PC-9 (cell line): ENCODE results near the gene KRTAP9-8. TPM values are rescaled to one million over a fixed set of nuclear protein-coding genes. Genes with fewer than 3 reads are reported as not detected.
A peak's percentile ranks its signal among the peaks of the same experiment; 100 is the strongest.
"Not testable (repeated sequence)": the region's sequence is repeated elsewhere in the genome, so short reads cannot be mapped to it uniquely, and the experiment has no call there.

Source experiments
- BruUV-seq: library from RNA; stranded (reverse); fragments of 400-500 nt; replicated peaks from 2 replicates; lab custom pipeline; 2021; lab: Mats Ljungman, UMichigan
- CTCF ChIA-PET: fragments of 300-600 bp; sonication (Branson Sonifier 250); formaldehyde crosslinking; loops from one replicate; lab custom pipeline; 2022; ENCODE audit warnings: antibody characterized with exemption; lab: Charles Lee
- POLR2A ChIA-PET: fragments of 300-600 bp; sonication (Branson Sonifier 250); formaldehyde crosslinking; loops from one replicate; lab custom pipeline; 2022; ENCODE audit warnings: antibody characterized with exemption; ENCODE audit not compliant: unreplicated experiment; lab: Charles Lee
- DNase-seq, 2 experiments: peaks; one replicate each; pipeline versions ENCODE4 v3.0.0 to v3.0.0-alpha.2; 2015 to 2022; ENCODE audit warnings: mixed read lengths in 1 of 2
- H2AFZ ChIP-seq: fragments of 200-600 bp; sonication (generic); 2 replicates; pipeline ENCODE4 v1.8.1; 2017; ENCODE audit warnings: antibody characterized with exemption
- H3F3A ChIP-seq: fragments of 200-600 bp; sonication (generic); 2 replicates; pipeline ENCODE4 v1.8.1; 2017; ENCODE audit warnings: antibody characterized with exemption, mild to moderate bottlenecking, low read depth; ENCODE audit not compliant: insufficient read depth
- H3K27ac ChIP-seq: fragments of 200-600 bp; sonication (generic); 2 replicates; pipeline ENCODE4 v1.6.1; 2016; ENCODE audit warnings: mixed run types
- H3K27me3 ChIP-seq: fragments of 200-600 bp; sonication (generic); 2 replicates; pipeline ENCODE4 v1.6.1; 2016; ENCODE audit warnings: low read depth, mixed run types; ENCODE audit not compliant: insufficient read depth
- H3K36me3 ChIP-seq: fragments of 200-600 bp; sonication (generic); 2 replicates; pipeline ENCODE4 v1.6.1; 2016; ENCODE audit warnings: low read depth, mixed run types
- H3K4me1 ChIP-seq: fragments of 200-600 bp; sonication (generic); replicated peaks from 2 replicates; pipeline ENCODE4 v1.6.1; 2016; ENCODE audit warnings: mixed run types; ENCODE audit not compliant: insufficient read depth
- H3K4me2 ChIP-seq: fragments of 200-600 bp; sonication (generic); 2 replicates; pipeline ENCODE4 v1.6.1; 2017; ENCODE audit warnings: mixed run types
- H3K4me3 ChIP-seq: fragments of 200-600 bp; sonication (generic); 2 replicates; pipeline ENCODE4 v1.6.1; 2016; ENCODE audit warnings: mixed run types
- H3K79me2 ChIP-seq: fragments of 200-600 bp; sonication (generic); 2 replicates; pipeline ENCODE4 v1.6.1; 2017; ENCODE audit warnings: low read depth, mixed run types
- H3K9me2 ChIP-seq: fragments of 200-600 bp; sonication (generic); 2 replicates; pipeline ENCODE4 v1.8.1; 2017; ENCODE audit warnings: mild to moderate bottlenecking; ENCODE audit not compliant: insufficient read depth
- H3K9me3 ChIP-seq: fragments of 200-600 bp; sonication (generic); 2 replicates; pipeline ENCODE4 v1.8.1; 2016; ENCODE audit warnings: low read depth; ENCODE audit not compliant: insufficient read depth
- H4K20me1 ChIP-seq: fragments of 200-600 bp; sonication (generic); 2 replicates; pipeline ENCODE4 v1.8.1; 2017; ENCODE audit not compliant: insufficient read depth
- CTCF ChIP-seq: fragments of 200-600 bp; sonication (generic); conservative IDR thresholded peaks from 2 replicates; pipeline ENCODE4 v1.6.1; 2017; ENCODE audit warnings: mixed run types, antibody characterized with exemption, mild to moderate bottlenecking, moderate library complexity
- EZH2 ChIP-seq: fragments of 200-600 bp; sonication (generic); IDR thresholded peaks from 2 replicates; pipeline ENCODE4 v1.8.0; 2017; ENCODE audit warnings: antibody characterized with exemption, low read depth
- intact Hi-C: fragments of 100-400 bp; cut with micrococcal nuclease; formaldehyde crosslinking; loops from one replicate; pipeline ENCODE4 v1.10.0; 2022; ENCODE audit not compliant: unreplicated experiment
- total RNA-seq: library from RNA; stranded (reverse); gene quantifications from 2 replicates; pipeline ENCODE4 v1.2.3, GENCODE V29; 2021

Gene KRTAP9-8
- total RNA-seq, 1 experiment from 2014 or later = not detected

GRCh38 chr17:41264599-41264998, 26.8 kb downstream of the KRTAP9-8 start:
- Histone ChIP-seq H3K9me2 (no peaks in the 10 kb centered on the region), H3K9me3 (no peaks in the 10 kb centered on the region), H3K27me3 (no peaks in the 10 kb centered on the region), H4K20me1 (no peaks in the 10 kb centered on the region), H3K4me1 (peaks cover 12% of the 10 kb centered on the region), H3K36me3 (no peaks in the 10 kb centered on the region), H3F3A (no peaks in the 10 kb centered on the region), H3K4me2 (no peak overlapping the region), H3K27ac (no peak overlapping the region), H3K4me3 (no peak overlapping the region), H2AFZ (no peak overlapping the region), H3K79me2 (no peaks in the 10 kb centered on the region)
- DNase-seq = no peak
- intact Hi-C loops = no loop called here
- TF ChIP-seq CTCF (no peak), EZH2 (no peak)
- ChIA-PET POLR2A (no interaction called here), CTCF (no interaction called here)
- no TSS peak for BruUV-seq

- peaks cover 12% of the 10 kb centered on the region for H3K4me1 ChIP-seq
- DNase-seq = no peak
- no peak within 1 kb of the TSS for H2AFZ ChIP-seq
- H3K9me3 ChIP-seq = no peaks in the 10 kb centered on the region
- POLR2A ChIA-PET = no interaction called here
- no peak within 1 kb of the TSS for H3K4me2 ChIP-seq
- H4K20me1 ChIP-seq = no peaks in the 10 kb centered on the region
- H3K4me3 ChIP-seq = no peak within 1 kb of the TSS
- intact Hi-C loops = no loop called here
- no peak within 1 kb of the TSS for H3K27ac ChIP-seq
- no peaks in the 10 kb centered on the region for H3F3A ChIP-seq
- no peak for TF ChIP-seq EZH2
- TF ChIP-seq CTCF = no peak
- CTCF ChIA-PET = no interaction called here
- no peaks in the 10 kb centered on the region for H3K27me3 ChIP-seq
- H3K9me2 ChIP-seq = no peaks in the 10 kb centered on the region
- no TSS peak for BruUV-seq
- no peaks in the 10 kb centered on the region for H3K36me3 ChIP-seq
- no peaks in the 10 kb centered on the region for H3K79me2 ChIP-seq
These were observed 27.3 kb downstream of the KRTAP9-8 start, which contains the start of gene KRTAP9-6 for GRCh38 chr17:41265078-41265477. KRTAP9-6 (plus strand) TSS chr17:41265378; CDS start chr17:41265378, 0 bp downstream.

GRCh38 chr17:41267711-41268110, 29.9 kb downstream of the KRTAP9-8 start:
- no peaks in the 10 kb centered on the region for H3K9me3 ChIP-seq
- intact Hi-C loops = no loop called here
- H3K4me2 ChIP-seq = no peak overlapping the region
- no peaks in the 10 kb centered on the region for H3F3A ChIP-seq
- DNase-seq = peak in 1 of 2 experiments; percentile 42
- H3K79me2 ChIP-seq = no peaks in the 10 kb centered on the region
- H3K27ac ChIP-seq = peak overlapping the region; percentile 17; the same call in 1 of the 2 replicates
- ChIA-PET POLR2A (no interaction called here), CTCF (no interaction called here)
- no peak overlapping the region for H2AFZ ChIP-seq
- BruUV-seq = no TSS peak
- H3K9me2 ChIP-seq = no peaks in the 10 kb centered on the region
- H3K4me1 ChIP-seq = peaks cover 12% of the 10 kb centered on the region
- H3K4me3 ChIP-seq = no peak overlapping the region
- no peaks in the 10 kb centered on the region for H3K36me3 ChIP-seq
- no peaks in the 10 kb centered on the region for H4K20me1 ChIP-seq
- H3K27me3 ChIP-seq = no peaks in the 10 kb centered on the region
- TF ChIP-seq CTCF (no peak), EZH2 (no peak)

GRCh38 chr17:41271323-41271722, 33.5 kb downstream of the KRTAP9-8 start:
- intact Hi-C loops, H4K20me1 ChIP-seq, H3K27me3 ChIP-seq, POLR2A ChIA-PET, H3K9me2 ChIP-seq, H2AFZ ChIP-seq, BruUV-seq, DNase-seq, H3K79me2 ChIP-seq, H3F3A ChIP-seq, H3K9me3 ChIP-seq, H3K4me3 ChIP-seq, H3K27ac ChIP-seq, H3K4me2 ChIP-seq, H3K36me3 ChIP-seq, CTCF ChIA-PET: not testable (repeated sequence)
- H3K4me1 ChIP-seq = peaks cover 12% of the 10 kb centered on the region
